H9 (cell line): ENCODE results near the gene BBS4. TPM values are rescaled to one million over a fixed set of nuclear protein-coding genes. Genes with fewer than 3 reads are reported as not detected.

ENCODE experiments used
- DNase-seq: peaks from one replicate; pipeline ENCODE4 v3.0.0-alpha.2; 2017
- H2AFZ ChIP-seq: one replicate; pipeline ENCODE4 v1.6.1; 2013; ENCODE audit warnings: mild to moderate bottlenecking, low read length, control low read depth, moderate library complexity
- H2AK5ac ChIP-seq: 2 replicates; pipeline ENCODE4 v1.6.1; 2013; ENCODE audit warnings: low read length, control low read depth, mixed read lengths; ENCODE audit not compliant: insufficient read length
- H2BK120ac ChIP-seq: one replicate; pipeline ENCODE4 v1.6.1; 2013; ENCODE audit warnings: low read depth, mild to moderate bottlenecking, low read length, control low read depth, inconsistent platforms; ENCODE audit not compliant: poor library complexity, severe bottlenecking
- H2BK12ac ChIP-seq: 2 replicates; pipeline ENCODE4 v1.6.1; 2013; ENCODE audit warnings: low read length, control low read depth, mixed read lengths, low read depth; ENCODE audit not compliant: insufficient read length
- H2BK15ac ChIP-seq: 2 replicates; pipeline ENCODE4 v1.6.1; 2013; ENCODE audit warnings: low read depth, low read length, control low read depth
- H2BK20ac ChIP-seq: one replicate; pipeline ENCODE4 v1.6.1; 2013; ENCODE audit warnings: low read depth, mild to moderate bottlenecking, low read length, control low read depth, inconsistent platforms; ENCODE audit not compliant: poor library complexity, severe bottlenecking
- H2BK5ac ChIP-seq: 2 replicates; pipeline ENCODE4 v1.6.1; 2013; ENCODE audit warnings: low read length, control low read depth, mixed read lengths; ENCODE audit not compliant: insufficient read length
- H3K14ac ChIP-seq: 2 replicates; pipeline ENCODE4 v1.6.1; 2013; ENCODE audit warnings: low read length, control low read depth; ENCODE audit not compliant: insufficient read depth
- H3K18ac ChIP-seq: 2 replicates; pipeline ENCODE4 v1.6.1; 2013; ENCODE audit warnings: low read depth, mild to moderate bottlenecking, mixed read lengths, low read length, control low read depth; ENCODE audit not compliant: insufficient read length
- H3K23ac ChIP-seq: 2 replicates; pipeline ENCODE4 v1.6.1; 2013; ENCODE audit warnings: low read length, control low read depth, mixed read lengths, low read depth; ENCODE audit not compliant: insufficient read length
- H3K23me2 ChIP-seq: 2 replicates; pipeline ENCODE4 v1.6.1; 2013; ENCODE audit warnings: low read depth, mild to moderate bottlenecking, mixed read lengths, low read length, control low read depth; ENCODE audit not compliant: insufficient read length, poor library complexity, severe bottlenecking
- H3K27ac ChIP-seq: 2 replicates; pipeline ENCODE4 v1.5.1; 2013; ENCODE audit warnings: low read length, control low read depth, mixed read lengths, low read depth; ENCODE audit not compliant: insufficient read length
- H3K27me3 ChIP-seq: 2 replicates; pipeline ENCODE4 v1.6.1; 2013; ENCODE audit warnings: low read length, control low read depth, inconsistent platforms; ENCODE audit not compliant: insufficient read depth
- H3K4ac ChIP-seq: 2 replicates; pipeline ENCODE4 v1.6.1; 2013; ENCODE audit warnings: low read depth, mild to moderate bottlenecking, control low read depth, inconsistent platforms, low read length, moderate library complexity
- H3K4me1 ChIP-seq: 2 replicates; pipeline ENCODE4 v1.6.1; 2013; ENCODE audit warnings: low read length, control low read depth, inconsistent platforms; ENCODE audit not compliant: insufficient read depth
- H3K4me2 ChIP-seq: 2 replicates; pipeline ENCODE4 v1.6.1; 2013; ENCODE audit warnings: low read length, control low read depth, mixed read lengths; ENCODE audit not compliant: insufficient read length, insufficient read depth
- H3K56ac ChIP-seq: 2 replicates; pipeline ENCODE4 v1.6.1; 2013; ENCODE audit warnings: low read depth, mild to moderate bottlenecking, mixed read lengths, low read length, control low read depth; ENCODE audit not compliant: insufficient read length
- H3K79me1 ChIP-seq: 2 replicates; pipeline ENCODE4 v1.6.1; 2013; ENCODE audit warnings: low read depth, mild to moderate bottlenecking, moderate library complexity, low read length, control low read depth, inconsistent platforms; ENCODE audit not compliant: insufficient read depth, poor library complexity, severe bottlenecking
- H3K79me2 ChIP-seq: 2 replicates; pipeline ENCODE4 v1.6.1; 2013; ENCODE audit warnings: low read length, control low read depth, inconsistent platforms; ENCODE audit not compliant: insufficient read depth
- H3K9ac ChIP-seq: 2 replicates; pipeline ENCODE4 v1.6.1; 2013; ENCODE audit warnings: low read length, control low read depth, mixed read lengths; ENCODE audit not compliant: insufficient read length; ENCODE audit errors: extremely low read depth
- H3K9me3 ChIP-seq: one replicate; pipeline ENCODE4 v1.6.1; 2013; ENCODE audit warnings: low read depth, low read length, inconsistent platforms; ENCODE audit not compliant: control insufficient read depth
- H3T11ph ChIP-seq: one replicate; pipeline ENCODE4 v1.6.1; 2013; ENCODE audit warnings: mild to moderate bottlenecking, low read length, control low read depth, inconsistent platforms
- H4K20me1 ChIP-seq: one replicate; pipeline ENCODE4 v1.6.1; 2013; ENCODE audit not compliant: control insufficient read depth, insufficient read length, insufficient read depth
- H4K5ac ChIP-seq: 2 replicates; pipeline ENCODE4 v1.6.1; 2013; ENCODE audit warnings: low read depth, mild to moderate bottlenecking, mixed read lengths, low read length, control low read depth; ENCODE audit not compliant: insufficient read length
- H4K8ac ChIP-seq: replicated peaks from 2 replicates; pipeline ENCODE4 v1.6.1; 2013; ENCODE audit warnings: low read length, control low read depth, mixed read lengths, low read depth; ENCODE audit not compliant: insufficient read length
- H4K91ac ChIP-seq: 2 replicates; pipeline ENCODE4 v1.6.1; 2013; ENCODE audit warnings: low read depth, mild to moderate bottlenecking, moderate library complexity, mixed read lengths, low read length, control low read depth; ENCODE audit not compliant: insufficient read length
- H3K27ac Mint-ChIP-seq, 3 experiments: 2 replicates in 2 of 3; 3 replicates in 1 of 3; pipeline ENCODE4 v1.8.0; 2020 to 2021; ENCODE audit warnings: mixed read lengths in 3 of 3, mild to moderate bottlenecking in 1 of 3, moderate library complexity in 1 of 3
- H3K27me3 Mint-ChIP-seq: 2 replicates; pipeline ENCODE4 v1.8.0; 2021; ENCODE audit warnings: low read depth, mild to moderate bottlenecking, moderate library complexity, mixed read lengths
- H3K36me3 Mint-ChIP-seq, 3 experiments: 2 replicates in 2 of 3; 3 replicates in 1 of 3; pipeline ENCODE4 v1.8.0; 2020 to 2021; ENCODE audit warnings: low read depth in 3 of 3, mixed read lengths in 3 of 3; ENCODE audit not compliant: insufficient read depth in 1 of 3
- H3K4me1 Mint-ChIP-seq, 2 experiments: 2 replicates each; pipeline ENCODE4 v1.8.0; 2020; ENCODE audit warnings: mixed read lengths in 2 of 2
- H3K4me3 Mint-ChIP-seq, 2 experiments: 2 replicates in 1 of 2; 3 replicates in 1 of 2; pipeline ENCODE4 v1.8.0; 2020 to 2021; ENCODE audit warnings: mild to moderate bottlenecking in 2 of 2, mixed read lengths in 2 of 2, moderate library complexity in 1 of 2
- H3K9me3 Mint-ChIP-seq, 2 experiments: 2 replicates in 1 of 2; 3 replicates in 1 of 2; pipeline ENCODE4 v1.8.0; 2020; ENCODE audit warnings: mild to moderate bottlenecking in 2 of 2, mixed read lengths in 2 of 2, moderate library complexity in 1 of 2
- CTCF ChIP-seq: fragments of 200-600 bp; sonication (generic); conservative IDR thresholded peaks from 3 replicates; pipeline ENCODE4 v1.8.0; 2021; ENCODE audit warnings: antibody characterized with exemption, mild to moderate bottlenecking
- WGBS: extraction: QIAGEN DNeasy Blood & Tissue Kit; methylation state at CpG from one replicate; pipeline ENCODE4 v1.1.7; 2013; ENCODE audit warnings: missing lambda C conversion rate, low lambda C conversion rate, mixed read lengths; ENCODE audit not compliant: insufficient read length; ENCODE audit errors: extremely low coverage; 5-methylcytosine and 5-hydroxymethylcytosine counted together
- total RNA-seq: library from RNA; stranded (reverse); gene quantifications from 2 replicates; pipeline ENCODE4 v1.2.1, GENCODE V29; 2021

The BBS4 gene
- total RNA-seq, 1 experiment from 2014 or later = 27.3 TPM

- no peak overlapping the region for H4K5ac ChIP-seq
- TF ChIP-seq CTCF = no peak
- no peaks in the 10 kb centered on the region for H3K79me1 ChIP-seq
- no CpG with 5 or more reads among the region's 2 CpGs for WGBS
- H2AFZ ChIP-seq = no peak overlapping the region
- H3K4me1 ChIP-seq = no peaks in the 10 kb centered on the region
- no peak for DNase-seq
- Mint-ChIP-seq H3K27ac (0 out of 7 replicates have a peak overlapping the region, but pooled peaks of 1 of the 3 experiments have one; percentile 15), H3K4me3 (no peak overlapping the region), H3K27me3 (no peaks in the 10 kb centered on the region), H3K36me3 (peaks cover 23 to 55% (median 44%) of the 10 kb centered on the region in 3 experiments; a peak in 6 of 7 replicates), H3K9me3 (no peaks in the 10 kb centered on the region), H3K4me1 (no peaks in the 10 kb centered on the region)
- H2BK15ac ChIP-seq = no peak overlapping the region
- no peak overlapping the region for H3K4me2 ChIP-seq
- H3K23me2 ChIP-seq = no peaks in the 10 kb centered on the region
- H2BK20ac ChIP-seq = no peak overlapping the region
- no peak overlapping the region for H2BK5ac ChIP-seq
- H3K27me3 ChIP-seq = no peaks in the 10 kb centered on the region
- no peak overlapping the region for H3K9ac ChIP-seq
- H2BK12ac ChIP-seq = no peak overlapping the region
- no peaks in the 10 kb centered on the region for H3K9me3 ChIP-seq
- H3K4ac ChIP-seq = no peak overlapping the region
- no peaks in the 10 kb centered on the region for H3K79me2 ChIP-seq
- H2BK120ac ChIP-seq = no peak overlapping the region
- no peak overlapping the region for H3K27ac ChIP-seq
- no peak overlapping the region for H3K14ac ChIP-seq
- H3T11ph ChIP-seq = no peak overlapping the region
- no peak overlapping the region for H3K56ac ChIP-seq
- H3K18ac ChIP-seq = no peak overlapping the region
- H4K91ac ChIP-seq = no peak overlapping the region
- H3K23ac ChIP-seq = no peak overlapping the region
- no peak overlapping the region for H4K8ac ChIP-seq
- H4K20me1 ChIP-seq = no peaks in the 10 kb centered on the region
- H2AK5ac ChIP-seq = no peak overlapping the region
Measured at GRCh38 chr15:72733941-72734738, 48.1 kb downstream of the BBS4 start.
